Stimulated activated CD8-positive, alpha-beta memory T cell treated with anti-CD3 and anti-CD28 coated beads, Interleukin-2, amount 100 ng/mL, for 48 hours (primary cell): ENCODE measurements around the gene NPHP4.

ENCODE experiments used
- DNase-seq, 2 donors: peaks; one replicate each; pipeline ENCODE4 v3.0.0-alpha.2; 2020; ENCODE audit warnings: low read depth in 2 of 2

The NPHP4 gene

GRCh38 chr1:6004412-6005123, 12.3 kb upstream of the NPHP4 start:
- DNase-seq = no peak

- no peak for DNase-seq
These were observed 11.6 kb upstream of the NPHP4 start for GRCh38 chr1:6003568-6004411.

- DNase-seq = no peak
These were observed 10.7 kb upstream of the NPHP4 start for GRCh38 chr1:6002714-6003501.

GRCh38 chr1:6001992-6002576, 9.9 kb upstream of the NPHP4 start:
- no peak for DNase-seq

- DNase-seq = no peak
These were observed 8.4 kb upstream of the NPHP4 start for GRCh38 chr1:6000444-6001288.

GRCh38 chr1:5999711-6000443, 7.7 kb upstream of the NPHP4 start:
- DNase-seq = no peak

- no peak for DNase-seq
These were observed 6.7 kb upstream of the NPHP4 start for GRCh38 chr1:5998906-5999301.

- DNase-seq = no peak
These were observed 6.1 kb upstream of the NPHP4 start for GRCh38 chr1:5998051-5998905.

- no peak for DNase-seq
These were observed 5.1 kb upstream of the NPHP4 start for GRCh38 chr1:5997316-5997715.

- DNase-seq = no peak
These were observed 4.5 kb upstream of the NPHP4 start for GRCh38 chr1:5996641-5997270.

- no peak for DNase-seq
These were observed 3.8 kb upstream of the NPHP4 start for GRCh38 chr1:5995871-5996630.

- peak in 1 of 2 donors; percentile 31 for DNase-seq
These were observed 2.7 kb upstream of the NPHP4 start for GRCh38 chr1:5994713-5995621.

- DNase-seq = no peak
These were observed 1.6 kb upstream of the NPHP4 start for GRCh38 chr1:5993556-5994491.

- no peak for DNase-seq
These were observed 760 bp upstream of the NPHP4 start for GRCh38 chr1:5992814-5993555.

GRCh38 chr1:5991381-5992025, 722 bp downstream of the NPHP4 start:
- DNase-seq = peak in 1 of 2 donors; percentile 29
